ENCODE results near the gene KCTD17. TPM values are rescaled to one million over a fixed set of nuclear protein-coding genes. Genes with fewer than 3 reads are reported as not detected.

KCTD17 gene
- total RNA-seq, 1 experiment from 2014 or later = 29.5 TPM

DNA sequence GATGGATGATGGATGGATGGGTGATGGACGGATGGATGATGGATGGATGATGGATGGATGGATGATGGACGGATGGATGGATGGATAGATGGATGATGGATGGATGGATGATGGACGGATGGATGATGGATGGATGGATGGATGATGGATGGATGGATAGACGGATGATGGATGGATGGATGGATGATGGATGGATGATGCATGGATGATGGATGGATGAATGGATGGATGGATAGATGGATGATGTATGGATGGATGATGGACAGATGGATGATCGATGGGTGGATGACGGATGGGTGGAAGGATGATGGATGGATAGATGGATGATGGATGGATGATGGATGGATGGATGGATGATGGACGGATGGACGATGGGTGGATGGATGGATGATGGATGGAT is 21.1 kb downstream of the KCTD17 start:
- Histone ChIP-seq H2AFZ (no peak overlapping the region), H3K4me1 (replicated peaks; ENCODE audit: insufficient read depth) (no peaks in the 10 kb centered on the region), H3K4me2 (no peak overlapping the region), H3K4me3 (no peak overlapping the region), H3F3A (ENCODE audit: insufficient read depth, low read depth) (no peaks in the 10 kb centered on the region), H3K27me3 (ENCODE audit: insufficient read depth, low read depth) (peaks cover 70% of the 10 kb centered on the region), H3K9me3 (ENCODE audit: insufficient read depth, low read depth) (no peaks in the 10 kb centered on the region), H3K36me3 (ENCODE audit: low read depth) (no peaks in the 10 kb centered on the region), H3K27ac (no peak overlapping the region), H4K20me1 (ENCODE audit: insufficient read depth) (no peaks in the 10 kb centered on the region), H3K79me2 (ENCODE audit: low read depth) (no peaks in the 10 kb centered on the region), H3K9me2 (ENCODE audit: insufficient read depth) (no peaks in the 10 kb centered on the region)
- ChIA-PET POLR2A (ENCODE audit: unreplicated experiment) (no interaction called here), CTCF (interaction anchor here (0.7 kb wide), 1 partner anchor 160 kb away, joined by 3 read pairs; no protein-coding TSS in a partner anchor)
- no TSS peak for BruUV-seq (replicated peaks)
- DNase-seq = no peak
- intact Hi-C loops (cut with micrococcal nuclease; ENCODE audit: unreplicated experiment) = no loop called here
- no peak for TF ChIP-seq EZH2 (IDR thresholded peaks at IDR 0.05; ENCODE audit: low read depth)

DNA sequence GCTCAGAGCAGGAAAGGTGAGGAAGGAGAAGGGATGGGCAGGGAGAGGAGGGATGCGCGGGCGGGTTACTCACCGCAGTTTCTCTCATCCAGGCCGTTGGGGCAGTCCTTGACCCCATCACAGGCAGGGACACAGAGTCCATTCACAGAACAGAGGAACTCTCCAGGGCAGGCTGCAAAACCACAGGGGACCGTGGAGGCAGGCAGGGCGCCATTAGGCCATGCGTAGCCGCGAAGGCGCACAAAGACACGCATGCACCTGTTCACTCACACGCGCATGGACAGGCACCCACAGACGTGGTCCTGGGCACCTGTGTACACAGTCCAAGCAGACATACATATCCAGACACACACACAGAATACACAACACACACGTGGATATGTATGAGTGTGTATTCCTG is 23.0 kb downstream of the KCTD17 start:
- H3F3A ChIP-seq (ENCODE audit: insufficient read depth, low read depth) = no peaks in the 10 kb centered on the region
- ChIA-PET POLR2A (ENCODE audit: unreplicated experiment) (no interaction called here), CTCF (no interaction called here)
- no peak overlapping the region for H3K4me2 ChIP-seq
- H3K9me3 ChIP-seq (ENCODE audit: insufficient read depth, low read depth) = no peaks in the 10 kb centered on the region
- TF ChIP-seq EZH2 (IDR thresholded peaks at IDR 0.05; ENCODE audit: low read depth) = no peak
- TF ChIP-seq, protein P1, sequence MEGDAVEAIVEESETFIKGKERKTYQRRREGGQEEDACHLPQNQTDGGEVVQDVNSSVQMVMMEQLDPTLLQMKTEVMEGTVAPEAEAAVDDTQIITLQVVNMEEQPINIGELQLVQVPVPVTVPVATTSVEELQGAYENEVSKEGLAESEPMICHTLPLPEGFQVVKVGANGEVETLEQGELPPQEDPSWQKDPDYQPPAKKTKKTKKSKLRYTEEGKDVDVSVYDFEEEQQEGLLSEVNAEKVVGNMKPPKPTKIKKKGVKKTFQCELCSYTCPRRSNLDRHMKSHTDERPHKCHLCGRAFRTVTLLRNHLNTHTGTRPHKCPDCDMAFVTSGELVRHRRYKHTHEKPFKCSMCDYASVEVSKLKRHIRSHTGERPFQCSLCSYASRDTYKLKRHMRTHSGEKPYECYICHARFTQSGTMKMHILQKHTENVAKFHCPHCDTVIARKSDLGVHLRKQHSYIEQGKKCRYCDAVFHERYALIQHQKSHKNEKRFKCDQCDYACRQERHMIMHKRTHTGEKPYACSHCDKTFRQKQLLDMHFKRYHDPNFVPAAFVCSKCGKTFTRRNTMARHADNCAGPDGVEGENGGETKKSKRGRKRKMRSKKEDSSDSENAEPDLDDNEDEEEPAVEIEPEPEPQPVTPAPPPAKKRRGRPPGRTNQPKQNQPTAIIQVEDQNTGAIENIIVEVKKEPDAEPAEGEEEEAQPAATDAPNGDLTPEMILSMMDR (conservative IDR thresholded peaks at IDR 0.05) = no peak
- H3K9me2 ChIP-seq (ENCODE audit: insufficient read depth) = no peaks in the 10 kb centered on the region
- peaks cover 68% of the 10 kb centered on the region for H3K27me3 ChIP-seq (ENCODE audit: insufficient read depth, low read depth)
- H4K20me1 ChIP-seq (ENCODE audit: insufficient read depth) = no peaks in the 10 kb centered on the region
- BruUV-seq (replicated peaks) = no TSS peak
- no peak overlapping the region for H3K4me3 ChIP-seq
- H2AFZ ChIP-seq = no peak overlapping the region
- H3K27ac ChIP-seq = no peak overlapping the region
- DNase-seq = no peak
- H3K79me2 ChIP-seq (ENCODE audit: low read depth) = no peaks in the 10 kb centered on the region
- intact Hi-C loops (cut with micrococcal nuclease; ENCODE audit: unreplicated experiment) = no loop called here
- no peaks in the 10 kb centered on the region for H3K36me3 ChIP-seq (ENCODE audit: low read depth)
- H3K4me1 ChIP-seq (replicated peaks; ENCODE audit: insufficient read depth) = no peaks in the 10 kb centered on the region

DNA sequence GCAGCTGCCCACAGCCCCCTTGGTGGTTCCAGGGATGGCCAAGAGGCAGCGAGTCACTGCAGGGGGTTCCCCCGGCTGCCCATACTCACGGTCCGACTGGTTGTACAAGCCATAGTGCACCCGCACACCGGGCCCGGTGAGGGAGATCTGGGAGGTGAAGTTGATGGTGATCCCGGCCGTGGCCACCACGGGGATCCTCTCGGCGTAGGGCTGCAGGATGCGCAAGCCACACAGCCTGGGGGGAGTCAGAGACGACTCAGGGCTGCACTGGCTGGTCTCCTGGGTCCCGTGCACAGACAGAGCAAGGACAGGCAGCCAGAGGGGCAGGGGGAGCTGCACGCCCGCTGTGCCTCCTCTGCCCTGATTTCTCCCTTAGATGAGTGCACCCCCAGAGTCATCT is 23.5 kb downstream of the KCTD17 start:
- BruUV-seq (replicated peaks) = no TSS peak
- TF ChIP-seq, protein P1 (conservative IDR thresholded peaks at IDR 0.05) = no peak
- no peak for TF ChIP-seq EZH2 (IDR thresholded peaks at IDR 0.05; ENCODE audit: low read depth)
- Histone ChIP-seq H3K9me3 (ENCODE audit: insufficient read depth, low read depth) (no peaks in the 10 kb centered on the region), H4K20me1 (ENCODE audit: insufficient read depth) (no peaks in the 10 kb centered on the region), H3K4me3 (no peak overlapping the region), H3K79me2 (ENCODE audit: low read depth) (no peaks in the 10 kb centered on the region), H3K9me2 (ENCODE audit: insufficient read depth) (no peaks in the 10 kb centered on the region), H3K4me1 (replicated peaks; ENCODE audit: insufficient read depth) (no peaks in the 10 kb centered on the region), H2AFZ (no peak overlapping the region), H3K27ac (no peak overlapping the region), H3F3A (ENCODE audit: insufficient read depth, low read depth) (no peaks in the 10 kb centered on the region), H3K4me2 (no peak overlapping the region), H3K36me3 (ENCODE audit: low read depth) (no peaks in the 10 kb centered on the region), H3K27me3 (ENCODE audit: insufficient read depth, low read depth) (peaks cover 63% of the 10 kb centered on the region)
- ChIA-PET CTCF (interaction anchor here (0.6 kb wide), 1 partner anchor 98 kb away, joined by 3 read pairs; no protein-coding TSS in a partner anchor), POLR2A (ENCODE audit: unreplicated experiment) (no interaction called here)
- intact Hi-C loops (cut with micrococcal nuclease; ENCODE audit: unreplicated experiment) = loop anchor here (5.0 kb wide), 2 partner anchors 182 to 382 kb away; no protein-coding TSS in a partner anchor
- no peak for DNase-seq

All from PC-9 (cell line).